ENCODE results near the gene DEPDC1. TPM values are rescaled to one million over a fixed set of nuclear protein-coding genes. Genes with fewer than 3 reads are reported as not detected.

DEPDC1 gene
- total RNA-seq, result 10 to 100 TPM; 28.3 to 31.0 TPM

GRCh38 chr1:68496680-68497357 is at the start of gene DEPDC1:
Gene DEPDC1, minus strand, starts transcription at chr1:68497082. Its CDS starts 83 bp downstream, at chr1:68496999.
- Mint-ChIP-seq H3K4me3 (peak within 1 kb of the TSS; percentile 93), H3K27ac (peak within 1 kb of the TSS; percentile 93), H3K36me3 (peaks cover 18% of the 10 kb centered on the region), H3K9me3 (ENCODE audit: low read depth) (peaks cover 5% of the 10 kb centered on the region), H3K4me1 (peaks cover 33% of the 10 kb centered on the region), H3K27me3 (peaks cover 24% of the 10 kb centered on the region)
- DNase-seq (peak; percentile 91), ATAC-seq (peak; percentile 98)
- CTCF ChIA-PET, result no interaction called here

DNA sequence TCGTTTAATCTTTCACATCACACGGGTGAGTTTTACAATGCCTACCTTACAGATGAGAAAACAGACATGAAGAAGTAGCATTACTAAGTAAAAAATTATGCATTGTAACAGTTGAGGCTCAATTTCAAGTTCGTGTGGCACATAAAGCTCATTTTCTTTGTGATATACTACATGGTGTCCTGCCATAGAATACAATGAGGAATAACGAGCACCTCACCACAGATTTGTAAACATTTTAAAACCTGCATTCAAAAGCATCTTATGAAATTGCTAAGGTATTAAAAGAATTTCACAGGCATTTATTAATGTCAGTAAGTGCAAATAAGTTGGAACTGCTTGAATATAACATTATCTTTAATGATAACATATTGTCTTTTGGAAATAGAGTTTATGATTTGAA is 47.8 kb upstream of the DEPDC1 start:
- no peaks in the 10 kb centered on the region for H3K36me3 Mint-ChIP-seq
- no peak for ATAC-seq
- H3K27me3 Mint-ChIP-seq, result no peaks in the 10 kb centered on the region
- no peaks in the 10 kb centered on the region for H3K4me1 Mint-ChIP-seq
- no peak overlapping the region for H3K27ac Mint-ChIP-seq
- CTCF ChIA-PET, result no interaction called here
- no peaks in the 10 kb centered on the region for H3K9me3 Mint-ChIP-seq (ENCODE audit: low read depth)
- no peak overlapping the region for H3K4me3 Mint-ChIP-seq
- no peak for DNase-seq

DNA sequence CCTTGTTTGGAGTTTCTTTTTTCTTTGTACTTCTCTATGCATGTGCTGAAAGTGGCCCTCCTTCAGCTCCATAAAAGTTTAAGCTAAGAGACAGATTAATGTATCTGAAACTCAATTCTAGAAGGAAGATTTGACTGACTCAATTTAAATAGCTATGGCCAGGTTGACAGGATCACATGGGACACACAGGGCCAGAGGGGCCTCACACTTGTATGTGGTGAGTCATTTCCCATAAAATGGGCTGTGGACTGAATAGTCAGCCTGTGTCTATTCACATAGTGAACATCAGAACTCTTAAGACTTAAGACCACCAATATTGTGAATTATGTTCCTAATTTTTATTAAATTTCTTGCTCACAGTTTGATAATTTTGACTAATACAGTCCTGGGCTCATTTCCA is 45.7 kb upstream of the DEPDC1 start:
- DNase-seq (no peak), ATAC-seq (no peak)
- H3K9me3 Mint-ChIP-seq (ENCODE audit: low read depth), result no peaks in the 10 kb centered on the region
- no peaks in the 10 kb centered on the region for H3K27me3 Mint-ChIP-seq
- CTCF ChIA-PET, result no interaction called here
- H3K4me3 Mint-ChIP-seq, result no peak overlapping the region
- H3K27ac Mint-ChIP-seq, result no peak overlapping the region
- no peaks in the 10 kb centered on the region for H3K36me3 Mint-ChIP-seq
- no peaks in the 10 kb centered on the region for H3K4me1 Mint-ChIP-seq

GRCh38 chr1:68538941-68539340 is 42.1 kb upstream of the DEPDC1 start:
- no peak overlapping the region for H3K27ac Mint-ChIP-seq
- H3K36me3 Mint-ChIP-seq, result no peaks in the 10 kb centered on the region
- H3K9me3 Mint-ChIP-seq (ENCODE audit: low read depth), result no peaks in the 10 kb centered on the region
- ATAC-seq (no peak), DNase-seq (no peak)
- CTCF ChIA-PET, result no interaction called here
- no peak overlapping the region for H3K4me3 Mint-ChIP-seq
- H3K27me3 Mint-ChIP-seq, result no peaks in the 10 kb centered on the region
- no peaks in the 10 kb centered on the region for H3K4me1 Mint-ChIP-seq

- CTCF ChIA-PET, result no interaction called here
- no peaks in the 10 kb centered on the region for H3K9me3 Mint-ChIP-seq (ENCODE audit: low read depth)
- H3K27me3 Mint-ChIP-seq, result no peaks in the 10 kb centered on the region
Measured at GRCh38 chr1:68528243-68528642, 31.4 kb upstream of the DEPDC1 start.

GRCh38 chr1:68525781-68526180 is 28.9 kb upstream of the DEPDC1 start:
- no peaks in the 10 kb centered on the region for H3K27me3 Mint-ChIP-seq
- H3K27ac Mint-ChIP-seq, result no peak overlapping the region
- no peaks in the 10 kb centered on the region for H3K9me3 Mint-ChIP-seq (ENCODE audit: low read depth)
- no peak overlapping the region for H3K4me3 Mint-ChIP-seq
- ATAC-seq (no peak), DNase-seq (no peak)
- H3K36me3 Mint-ChIP-seq, result no peaks in the 10 kb centered on the region
- CTCF ChIA-PET, result no interaction called here
- H3K4me1 Mint-ChIP-seq, result no peaks in the 10 kb centered on the region

More at GRCh38 chr1:68528243-68528642, 31.4 kb upstream of the DEPDC1 start:
- DNase-seq, result no peak
- no peaks in the 10 kb centered on the region for H3K4me1 Mint-ChIP-seq
- no peak for ATAC-seq
- no peaks in the 10 kb centered on the region for H3K36me3 Mint-ChIP-seq
- H3K4me3 Mint-ChIP-seq, result no peak overlapping the region
- H3K27ac Mint-ChIP-seq, result no peak overlapping the region

DNA sequence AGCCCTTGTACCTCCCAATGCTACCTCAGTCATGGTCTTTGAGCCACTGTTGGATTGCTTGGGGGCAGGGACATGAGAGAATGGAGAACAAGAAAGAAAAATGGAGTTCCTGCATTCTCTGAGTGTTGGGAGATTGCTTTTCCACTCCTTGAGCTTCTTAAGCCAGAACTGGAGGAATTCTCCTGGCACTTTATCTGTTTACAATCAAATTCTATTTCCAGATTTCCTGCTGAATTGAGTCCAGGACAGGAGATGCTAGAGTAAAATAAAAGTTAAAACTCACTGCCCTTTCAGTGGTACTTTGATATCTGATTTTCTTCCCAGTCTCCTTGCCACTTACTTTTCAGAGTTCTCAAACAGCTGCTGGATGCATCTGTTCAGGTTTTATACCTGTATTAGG is 24.4 kb upstream of the DEPDC1 start:
- Mint-ChIP-seq H3K27me3 (no peaks in the 10 kb centered on the region), H3K36me3 (no peaks in the 10 kb centered on the region), H3K4me1 (no peaks in the 10 kb centered on the region), H3K4me3 (no peak overlapping the region), H3K27ac (no peak overlapping the region), H3K9me3 (ENCODE audit: low read depth) (no peaks in the 10 kb centered on the region)
- CTCF ChIA-PET, result no interaction called here
- ATAC-seq (no peak), DNase-seq (no peak)

- no peaks in the 10 kb centered on the region for H3K9me3 Mint-ChIP-seq (ENCODE audit: low read depth)
- ATAC-seq (no peak), DNase-seq (no peak)
- no peak overlapping the region for H3K4me3 Mint-ChIP-seq
- CTCF ChIA-PET, result no interaction called here
- no peaks in the 10 kb centered on the region for H3K4me1 Mint-ChIP-seq
- no peaks in the 10 kb centered on the region for H3K36me3 Mint-ChIP-seq
- no peak overlapping the region for H3K27ac Mint-ChIP-seq
- H3K27me3 Mint-ChIP-seq, result no peaks in the 10 kb centered on the region
Measured at GRCh38 chr1:68516066-68516465, 19.2 kb upstream of the DEPDC1 start.

- Mint-ChIP-seq H3K4me1 (no peaks in the 10 kb centered on the region), H3K4me3 (no peak overlapping the region), H3K9me3 (ENCODE audit: low read depth) (peaks cover 2% of the 10 kb centered on the region), H3K36me3 (no peaks in the 10 kb centered on the region), H3K27me3 (no peaks in the 10 kb centered on the region), H3K27ac (no peak overlapping the region)
- ATAC-seq (no peak), DNase-seq (no peak)
- CTCF ChIA-PET, result no interaction called here
Measured at GRCh38 chr1:68511254-68511653, 14.4 kb upstream of the DEPDC1 start.

GRCh38 chr1:68506386-68506785 is 9.5 kb upstream of the DEPDC1 start:
- no peak overlapping the region for H3K4me3 Mint-ChIP-seq
- H3K27ac Mint-ChIP-seq, result no peak overlapping the region
- CTCF ChIA-PET, result no interaction called here
- no peaks in the 10 kb centered on the region for H3K36me3 Mint-ChIP-seq
- DNase-seq (no peak), ATAC-seq (no peak)
- peaks cover 5% of the 10 kb centered on the region for H3K27me3 Mint-ChIP-seq
- peaks cover 6% of the 10 kb centered on the region for H3K4me1 Mint-ChIP-seq
- H3K9me3 Mint-ChIP-seq (ENCODE audit: low read depth), result peaks cover 5% of the 10 kb centered on the region

- Mint-ChIP-seq H3K27ac (no peak overlapping the region), H3K27me3 (peaks cover 21% of the 10 kb centered on the region), H3K4me3 (no peak overlapping the region), H3K9me3 (ENCODE audit: low read depth) (peaks cover 8% of the 10 kb centered on the region), H3K36me3 (no peaks in the 10 kb centered on the region), H3K4me1 (peaks cover 11% of the 10 kb centered on the region)
- CTCF ChIA-PET, result no interaction called here
- no peak for DNase-seq
- ATAC-seq, result no peak
Measured at GRCh38 chr1:68503085-68503484, 6.2 kb upstream of the DEPDC1 start.

GRCh38 chr1:68497358-68497698 is 446 bp upstream of the DEPDC1 start:
- Mint-ChIP-seq H3K4me3 (peak overlapping the region; percentile 93), H3K27ac (peak overlapping the region; percentile 93), H3K27me3 (peaks cover 25% of the 10 kb centered on the region), H3K36me3 (peaks cover 18% of the 10 kb centered on the region), H3K9me3 (ENCODE audit: low read depth) (peaks cover 6% of the 10 kb centered on the region), H3K4me1 (peaks cover 34% of the 10 kb centered on the region)
- DNase-seq (no peak), ATAC-seq (no peak)
- CTCF ChIA-PET, result no interaction called here

DNA sequence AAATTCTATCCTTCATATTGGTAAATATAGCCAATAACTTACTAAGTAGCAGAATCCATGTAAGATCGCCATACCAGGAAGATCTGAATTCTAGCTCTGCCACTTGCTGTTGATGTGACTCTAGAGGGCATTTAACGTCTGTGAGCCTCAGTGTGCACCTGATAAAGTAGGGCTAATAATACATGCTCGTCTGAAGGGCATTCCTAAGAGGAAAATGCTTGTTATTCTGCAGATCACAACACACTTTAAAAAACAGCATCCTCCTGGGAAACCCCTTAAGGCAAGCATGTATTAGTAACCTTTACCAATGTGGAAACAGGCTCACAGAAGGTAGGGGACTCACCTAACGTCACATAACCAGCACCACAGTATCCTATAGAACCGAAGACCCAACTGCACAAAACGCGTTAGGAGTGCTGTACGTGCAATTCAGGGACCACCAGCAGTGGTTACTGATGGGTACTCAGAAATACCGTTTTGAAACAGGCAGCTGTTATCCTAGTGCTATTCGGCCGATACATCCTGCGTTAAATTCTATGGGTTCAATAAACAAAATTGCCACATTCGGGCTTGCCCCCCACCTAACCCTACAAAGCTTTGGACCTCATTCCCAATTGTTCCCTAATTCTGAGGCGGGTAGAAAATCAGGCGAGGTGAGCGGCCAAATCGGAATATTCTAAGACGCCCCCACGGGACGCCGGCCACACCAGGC is 758 bp downstream of the DEPDC1 start:
- peak; percentile 6 for ATAC-seq
- peak overlapping the region; percentile 93 for H3K27ac Mint-ChIP-seq
- peaks cover 3% of the 10 kb centered on the region for H3K9me3 Mint-ChIP-seq (ENCODE audit: low read depth)
- CTCF ChIA-PET, result no interaction called here
- peaks cover 22% of the 10 kb centered on the region for H3K36me3 Mint-ChIP-seq
- H3K4me3 Mint-ChIP-seq, result peak overlapping the region; percentile 93
- no peak for DNase-seq
- H3K27me3 Mint-ChIP-seq, result peaks cover 20% of the 10 kb centered on the region
- peaks cover 29% of the 10 kb centered on the region for H3K4me1 Mint-ChIP-seq

DNA sequence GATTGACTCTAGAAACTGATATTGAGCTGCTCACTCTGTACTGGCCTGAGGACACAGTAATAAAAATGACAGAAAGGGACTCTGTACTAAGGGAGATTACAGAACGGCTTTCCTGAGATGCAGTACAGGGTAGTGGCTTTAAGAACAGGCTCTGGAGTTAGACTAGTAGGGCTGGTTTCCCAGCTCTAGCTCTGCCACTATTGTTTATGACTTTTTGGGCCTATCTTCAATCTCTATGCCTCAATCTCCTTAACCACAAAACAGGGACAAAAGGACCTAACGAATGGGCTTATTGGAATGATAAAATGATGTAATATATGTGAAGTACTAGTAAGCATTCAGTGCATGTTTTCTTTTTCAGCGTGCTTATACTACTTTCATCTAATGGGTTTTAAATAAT is 1.4 kb downstream of the DEPDC1 start:
- Mint-ChIP-seq H3K4me1 (peaks cover 28% of the 10 kb centered on the region), H3K9me3 (ENCODE audit: low read depth) (peaks cover 3% of the 10 kb centered on the region), H3K4me3 (peak overlapping the region; percentile 93), H3K27me3 (peaks cover 14% of the 10 kb centered on the region), H3K27ac (peak overlapping the region; percentile 93), H3K36me3 (peaks cover 28% of the 10 kb centered on the region)
- DNase-seq, result no peak
- CTCF ChIA-PET, result no interaction called here
- ATAC-seq, result no peak

All from activated CD8-positive, alpha-beta memory T cell treated with anti-CD3 and anti-CD28 coated beads, Interleukin-2, amount 10 ng/mL, durations not matched to agents 7 days and 5 days (primary cell).